Measurements from ENCODE around the gene DOK4.
"Not testable (repeated sequence)": the region's sequence is repeated elsewhere in the genome, so short reads cannot be mapped to it uniquely, and the experiment has no call there.

Gene DOK4

DNA sequence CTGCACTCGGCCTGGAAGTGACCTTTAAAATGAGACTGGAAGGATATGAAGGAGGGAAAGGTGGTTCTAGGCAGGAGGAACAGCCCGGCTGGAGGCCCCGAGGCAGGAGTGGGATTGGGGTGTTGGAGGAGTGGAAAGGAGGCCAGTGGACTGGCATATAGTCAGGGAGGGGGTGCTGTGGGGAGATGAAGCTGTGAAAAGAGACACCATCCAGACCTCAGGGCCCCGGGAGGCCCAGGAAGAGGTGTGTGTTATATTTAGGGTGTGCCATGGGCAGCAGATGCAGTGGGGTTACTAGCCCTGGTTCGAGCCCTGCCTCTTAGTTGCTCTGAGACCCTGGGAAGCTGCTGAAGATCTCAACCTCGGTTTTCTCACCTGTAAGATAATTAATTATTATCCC lies 18.9 kb upstream of the DOK4 start:
- no peak for DNase-seq (ENCODE audit: extremely low read depth, low read depth)
- TF ChIP-seq, protein P1, sequence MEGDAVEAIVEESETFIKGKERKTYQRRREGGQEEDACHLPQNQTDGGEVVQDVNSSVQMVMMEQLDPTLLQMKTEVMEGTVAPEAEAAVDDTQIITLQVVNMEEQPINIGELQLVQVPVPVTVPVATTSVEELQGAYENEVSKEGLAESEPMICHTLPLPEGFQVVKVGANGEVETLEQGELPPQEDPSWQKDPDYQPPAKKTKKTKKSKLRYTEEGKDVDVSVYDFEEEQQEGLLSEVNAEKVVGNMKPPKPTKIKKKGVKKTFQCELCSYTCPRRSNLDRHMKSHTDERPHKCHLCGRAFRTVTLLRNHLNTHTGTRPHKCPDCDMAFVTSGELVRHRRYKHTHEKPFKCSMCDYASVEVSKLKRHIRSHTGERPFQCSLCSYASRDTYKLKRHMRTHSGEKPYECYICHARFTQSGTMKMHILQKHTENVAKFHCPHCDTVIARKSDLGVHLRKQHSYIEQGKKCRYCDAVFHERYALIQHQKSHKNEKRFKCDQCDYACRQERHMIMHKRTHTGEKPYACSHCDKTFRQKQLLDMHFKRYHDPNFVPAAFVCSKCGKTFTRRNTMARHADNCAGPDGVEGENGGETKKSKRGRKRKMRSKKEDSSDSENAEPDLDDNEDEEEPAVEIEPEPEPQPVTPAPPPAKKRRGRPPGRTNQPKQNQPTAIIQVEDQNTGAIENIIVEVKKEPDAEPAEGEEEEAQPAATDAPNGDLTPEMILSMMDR (IDR thresholded peaks at IDR 0.05; ENCODE audit: low read depth, low read length): no peak

DNA sequence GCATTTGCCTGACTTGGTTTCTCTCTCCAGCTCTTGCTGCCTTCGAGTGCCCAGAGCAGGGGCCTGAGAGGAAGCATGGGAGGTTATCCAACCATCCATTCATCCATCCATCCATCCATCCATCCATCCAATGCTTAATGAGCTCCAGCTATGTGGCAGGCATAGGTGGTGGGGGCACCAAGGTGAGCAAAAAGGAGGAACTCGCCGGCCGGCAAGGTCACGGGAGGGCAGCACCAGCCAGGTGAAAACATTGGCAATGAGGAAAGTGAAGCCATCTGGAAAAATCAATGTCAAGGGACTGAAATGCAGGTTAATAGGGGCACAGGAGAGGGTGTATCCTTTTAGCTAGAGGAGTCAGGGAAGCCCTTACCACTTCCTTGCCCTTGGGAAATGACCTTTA lies 18.2 kb upstream of the DOK4 start:
- TF ChIP-seq, protein P1 (IDR thresholded peaks at IDR 0.05; ENCODE audit: low read depth, low read length): no peak
- DNase-seq (ENCODE audit: extremely low read depth, low read depth): no peak

DNA sequence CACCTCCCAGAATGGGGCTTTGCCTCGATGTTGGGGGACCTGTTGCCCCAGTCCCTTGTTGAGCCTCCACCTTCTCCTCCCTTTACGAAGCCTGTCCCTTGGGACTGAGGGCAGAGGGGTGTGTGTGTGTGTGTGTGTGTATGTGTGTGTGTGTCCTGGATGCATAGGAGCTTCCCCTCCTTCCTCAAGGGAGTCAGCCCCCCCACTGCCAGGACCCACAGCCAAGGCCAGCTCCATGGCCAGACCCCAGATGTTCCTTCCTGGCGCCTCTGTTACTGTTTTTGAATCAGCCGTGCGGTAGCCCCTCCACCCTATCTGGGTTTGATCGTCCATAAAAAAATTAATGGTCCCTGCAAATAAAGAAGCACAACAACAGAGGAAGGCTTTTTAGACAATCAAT lies 17.7 kb upstream of the DOK4 start:
- TF ChIP-seq, protein P1 (IDR thresholded peaks at IDR 0.05; ENCODE audit: low read depth, low read length): no peak
- no peak for DNase-seq (ENCODE audit: extremely low read depth, low read depth)

DNA sequence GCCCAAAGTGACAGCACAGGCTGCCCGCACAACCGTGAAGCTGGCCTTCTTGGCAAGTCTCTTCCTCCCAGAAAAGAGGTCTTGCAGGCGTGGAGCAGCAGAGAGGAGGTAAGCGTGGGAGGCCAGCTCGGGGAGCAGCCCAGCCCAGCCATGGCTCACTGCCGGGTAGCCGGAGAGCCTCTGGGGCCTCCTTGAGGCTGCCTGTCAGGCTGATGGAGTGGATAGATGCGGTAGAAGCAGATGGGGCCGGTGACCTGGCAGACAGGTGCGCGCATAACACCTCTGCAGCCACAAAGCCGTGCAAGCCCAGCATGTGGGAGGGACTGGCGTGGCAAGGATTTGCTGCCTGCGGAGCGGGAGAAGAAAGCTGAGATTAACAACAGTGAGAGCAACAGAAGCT lies 17.1 kb upstream of the DOK4 start:
- TF ChIP-seq, protein P1 (IDR thresholded peaks at IDR 0.05; ENCODE audit: low read depth, low read length): no peak
- DNase-seq (ENCODE audit: extremely low read depth, low read depth): no peak

DNA sequence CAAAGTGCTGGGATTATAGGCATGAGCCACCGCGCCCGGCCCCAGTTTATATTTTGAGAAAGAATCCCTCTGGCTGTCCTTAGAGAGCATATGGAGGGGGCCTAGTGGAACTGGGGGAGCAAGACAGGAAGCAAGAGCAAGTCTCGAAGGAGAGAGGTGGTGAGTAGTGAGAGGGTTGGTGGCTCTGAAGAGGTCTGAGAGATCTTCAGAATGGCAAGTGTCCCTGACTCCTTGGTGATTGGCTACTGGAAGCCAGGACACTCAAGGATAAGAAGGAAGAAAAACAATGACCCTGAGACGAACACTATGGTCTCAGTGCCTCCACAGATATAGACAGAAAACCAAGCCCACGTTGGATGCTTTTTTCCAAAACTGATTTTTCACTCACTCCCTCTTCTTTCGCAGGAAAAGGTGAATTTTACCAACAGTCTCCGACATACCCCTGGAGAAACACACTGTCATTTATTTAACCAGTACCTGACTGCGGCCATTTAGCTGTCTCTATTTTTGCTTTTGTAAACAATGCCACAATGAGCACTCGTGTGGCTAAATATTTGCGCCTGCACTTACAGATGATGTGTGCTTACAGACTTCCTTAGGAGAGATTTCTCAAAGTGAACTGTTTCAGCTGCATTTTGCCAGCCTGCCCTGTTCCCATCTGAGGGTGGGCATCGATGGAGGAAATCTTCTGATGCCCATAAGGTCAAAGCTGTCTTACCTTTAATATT lies 15.9 kb upstream of the DOK4 start:
- no peak for DNase-seq (ENCODE audit: extremely low read depth, low read depth)
- TF ChIP-seq, protein P1 (IDR thresholded peaks at IDR 0.05; ENCODE audit: low read depth, low read length): no peak

DNA sequence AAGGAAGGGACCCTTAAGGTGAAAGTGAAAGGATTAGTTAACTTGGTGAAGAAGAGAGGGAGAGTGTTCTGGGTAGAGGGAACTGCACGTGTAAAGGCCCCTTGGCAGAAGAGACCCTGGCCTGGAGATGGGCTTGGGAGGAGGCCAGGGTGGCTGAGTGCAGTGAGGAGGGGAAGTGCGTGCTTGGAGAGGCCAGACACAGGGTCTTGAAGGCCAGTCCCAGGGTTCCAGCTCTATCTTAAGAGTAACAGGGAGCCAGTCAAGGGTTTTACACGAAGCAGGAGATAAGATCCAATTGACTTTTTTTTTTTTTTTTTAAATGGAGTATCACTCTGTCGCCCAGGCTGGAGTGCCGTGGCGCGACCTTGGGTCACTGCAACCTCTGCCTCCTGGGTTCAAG lies 15.2 kb upstream of the DOK4 start:
- no peak for DNase-seq (ENCODE audit: extremely low read depth, low read depth)
- TF ChIP-seq, protein P1 (IDR thresholded peaks at IDR 0.05; ENCODE audit: low read depth, low read length): no peak

DNA sequence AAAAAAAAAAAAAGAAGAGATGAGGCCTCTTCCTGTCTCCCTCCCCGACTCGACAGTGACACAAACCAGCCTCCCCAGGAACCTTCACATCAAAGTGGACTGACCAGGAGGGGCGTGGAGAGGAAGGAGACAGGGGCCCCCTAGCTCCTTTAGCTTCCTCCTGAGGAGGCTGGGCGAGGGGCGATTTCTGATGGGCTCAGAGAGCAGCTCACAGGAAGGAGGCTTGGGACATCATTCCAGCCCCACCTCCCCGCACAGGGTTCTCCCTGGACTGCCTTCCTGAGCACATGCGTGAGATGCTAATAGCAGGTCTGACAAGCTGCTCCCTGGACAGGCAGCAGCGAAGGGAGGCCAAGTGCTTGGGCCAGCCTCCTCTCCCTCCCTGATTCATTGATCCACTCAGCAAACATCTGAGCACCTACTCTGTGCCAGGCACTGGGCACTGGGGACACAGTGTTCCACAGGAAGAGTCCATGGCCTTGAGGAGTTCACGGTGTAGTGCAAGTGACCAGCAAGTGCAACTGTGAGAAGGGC lies 14.4 kb upstream of the DOK4 start:
- TF ChIP-seq, protein P1 (IDR thresholded peaks at IDR 0.05; ENCODE audit: low read depth, low read length): no peak
- DNase-seq (ENCODE audit: extremely low read depth, low read depth): no peak

DNA sequence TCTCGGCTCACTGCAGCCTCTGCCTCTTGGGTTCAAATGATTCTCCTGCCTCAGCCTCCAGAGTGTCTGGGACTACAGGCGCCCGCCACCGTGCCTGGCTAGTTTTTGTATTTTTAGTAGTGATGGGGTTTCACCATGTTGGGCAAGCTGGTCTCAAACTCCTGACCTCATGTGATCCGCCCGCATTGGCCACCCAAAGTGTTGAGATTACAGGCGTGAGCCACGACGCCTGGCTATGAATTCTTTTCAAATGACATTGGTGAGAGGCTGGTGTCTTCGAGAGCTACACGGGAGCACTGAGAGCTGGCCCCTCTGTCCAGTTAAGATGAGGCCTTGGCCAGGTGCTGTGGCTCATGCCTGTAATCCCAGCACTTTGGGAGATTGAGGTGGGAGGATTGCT lies 13.6 kb upstream of the DOK4 start:
- DNase-seq (ENCODE audit: extremely low read depth, low read depth): not testable (repeated sequence)

Measured in AG09319 (cell line).